Neural progenitor cell (in vitro differentiated cells): ENCODE measurements around the gene EFTUD2. TPM values are rescaled to one million over a fixed set of nuclear protein-coding genes. Genes with fewer than 3 reads are reported as not detected.
A peak's percentile ranks its signal among the peaks of the same experiment; 100 is the strongest.

ENCODE experiments used
- DNase-seq: peaks from one replicate; pipeline ENCODE4 v3.0.0-alpha.2; 2016; ENCODE audit warnings: low spot score
- H2AFZ ChIP-seq: fragments of 200-600 bp; sonication (generic); replicated peaks from 2 replicates; pipeline ENCODE4 v1.6.1; 2016; ENCODE audit warnings: antibody characterized with exemption
- H3F3A ChIP-seq: fragments of 200-600 bp; sonication (generic); 2 replicates; pipeline ENCODE4 v1.6.1; 2016; ENCODE audit warnings: antibody characterized with exemption, low read depth
- H3K27ac ChIP-seq: fragments of 200-600 bp; sonication (generic); 2 replicates; pipeline ENCODE4 v1.5.1; 2016; ENCODE audit warnings: mild to moderate bottlenecking
- H3K27me3 ChIP-seq: fragments of 200-600 bp; sonication (generic); 2 replicates; pipeline ENCODE4 v1.6.1; 2016; ENCODE audit warnings: mild to moderate bottlenecking, moderate library complexity
- H3K36me3 ChIP-seq: fragments of 200-600 bp; sonication (generic); 2 replicates; pipeline ENCODE4 v1.5.1; 2016
- H3K4me1 ChIP-seq: fragments of 200-600 bp; sonication (generic); 2 replicates; pipeline ENCODE4 v1.6.1; 2016; ENCODE audit warnings: mixed run types
- H3K4me2 ChIP-seq: fragments of 200-600 bp; sonication (generic); 2 replicates; pipeline ENCODE4 v1.6.1; 2016
- H3K4me3 ChIP-seq: fragments of 200-600 bp; sonication (generic); 2 replicates; pipeline ENCODE4 v1.5.1; 2016
- H3K79me2 ChIP-seq: fragments of 200-600 bp; sonication (generic); 2 replicates; pipeline ENCODE4 v1.6.1; 2016; ENCODE audit warnings: low read depth
- H3K9ac ChIP-seq: fragments of 200-600 bp; sonication (generic); 2 replicates; pipeline ENCODE4 v1.6.1; 2016
- H3K9me3 ChIP-seq: fragments of 200-600 bp; sonication (generic); 2 replicates; pipeline ENCODE4 v1.5.1; 2016; ENCODE audit warnings: low read depth
- H4K20me1 ChIP-seq: fragments of 200-600 bp; sonication (generic); 2 replicates; pipeline ENCODE4 v1.6.1; 2016; ENCODE audit warnings: low read depth
- H3K27ac Mint-ChIP-seq: 3 replicates; pipeline ENCODE4 v1.8.0; 2021; ENCODE audit warnings: mixed read lengths
- H3K27me3 Mint-ChIP-seq: 2 replicates; pipeline ENCODE4 v1.8.0; 2022; ENCODE audit warnings: low read depth, mild to moderate bottlenecking, inconsistent platforms, moderate library complexity, mixed read lengths; ENCODE audit not compliant: insufficient read depth
- H3K36me3 Mint-ChIP-seq: 3 replicates; pipeline ENCODE4 v1.8.0; 2021; ENCODE audit warnings: mixed read lengths
- H3K4me1 Mint-ChIP-seq: 3 replicates; pipeline ENCODE4 v1.8.0; 2021; ENCODE audit warnings: mixed read lengths
- H3K4me3 Mint-ChIP-seq: 3 replicates; pipeline ENCODE4 v1.8.0; 2021; ENCODE audit warnings: mild to moderate bottlenecking, moderate library complexity, mixed read lengths
- H3K9me3 Mint-ChIP-seq: 3 replicates; pipeline ENCODE4 v1.8.0; 2020; ENCODE audit warnings: mixed read lengths
- CTCF ChIP-seq: fragments of 200-600 bp; sonication (generic); IDR thresholded peaks from 2 replicates; pipeline ENCODE4 v1.5.1; 2017; ENCODE audit warnings: antibody characterized with exemption, mild to moderate bottlenecking
- EZH2 ChIP-seq: fragments of 200-600 bp; sonication (generic); IDR thresholded peaks from 2 replicates; pipeline ENCODE4 v1.6.1; 2017; ENCODE audit warnings: antibody characterized with exemption, mild to moderate bottlenecking, moderate library complexity
- EZH2phosphoT487 ChIP-seq: fragments of 200-600 bp; sonication (generic); IDR thresholded peaks from 2 replicates; pipeline ENCODE4 v1.6.1; 2017; ENCODE audit warnings: antibody characterized with exemption
- total RNA-seq: library from RNA; depleted of rRNA; stranded (reverse); fragments of >200 nt; gene quantifications from 2 replicates; pipeline ENCODE4 v1.2.3, GENCODE V29; 2015; ENCODE audit warnings: low replicate concordance

The EFTUD2 gene
- total RNA-seq, 1 donor from 2014 or later: 185 TPM

GRCh38 chr17:44846206-44846605 is 53.0 kb downstream of the EFTUD2 start:
- Mint-ChIP-seq H3K36me3 (peaks cover 11% of the 10 kb centered on the region), H3K27me3 (peaks cover 3% of the 10 kb centered on the region), H3K27ac (no peak overlapping the region), H3K4me3 (peak overlapping the region; percentile 54), H3K4me1 (peaks cover 16% of the 10 kb centered on the region), H3K9me3 (no peaks in the 10 kb centered on the region)
- no peak overlapping the region for H3K4me3 ChIP-seq
- no peaks in the 10 kb centered on the region for H3K79me2 ChIP-seq
- no peak overlapping the region for H2AFZ ChIP-seq
- no peak for DNase-seq
- H3K4me1 ChIP-seq: peaks cover 22% of the 10 kb centered on the region
- TF ChIP-seq CTCF (no peak), EZH2phosphoT487 (no peak), EZH2 (no peak)
- no peak overlapping the region for H3K9ac ChIP-seq
- no peaks in the 10 kb centered on the region for H3K9me3 ChIP-seq
- no peaks in the 10 kb centered on the region for H3K27me3 ChIP-seq
- H3K27ac ChIP-seq: no peak overlapping the region
- H3K4me2 ChIP-seq: no peak overlapping the region
- H3K36me3 ChIP-seq: no peaks in the 10 kb centered on the region
- H3F3A ChIP-seq: no peaks in the 10 kb centered on the region
- no peaks in the 10 kb centered on the region for H4K20me1 ChIP-seq

DNA sequence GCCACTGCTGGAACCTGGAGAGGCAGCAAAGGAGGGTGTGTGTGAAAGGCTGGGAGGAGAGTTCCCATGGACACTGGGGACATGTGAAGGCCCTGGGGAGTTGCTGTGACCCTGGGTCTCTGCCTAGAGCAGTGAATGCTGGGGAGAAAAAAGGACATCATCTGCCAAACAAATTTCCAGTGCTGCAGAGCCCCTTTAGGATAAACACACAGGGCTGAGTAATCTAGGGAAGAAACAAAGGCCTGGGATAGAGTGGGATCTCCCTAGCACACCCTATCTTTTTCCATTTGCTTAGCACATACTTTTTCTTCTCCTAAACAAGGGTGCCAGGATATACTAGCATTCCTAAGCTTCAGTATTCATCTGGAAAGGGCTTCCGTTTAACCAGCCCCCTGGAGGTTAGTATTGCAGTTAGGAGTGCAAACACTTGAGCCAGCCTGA is 54.8 kb downstream of the EFTUD2 start:
- Mint-ChIP-seq H3K27me3 (peaks cover 6% of the 10 kb centered on the region), H3K4me1 (peaks cover 16% of the 10 kb centered on the region), H3K27ac (peak overlapping the region; percentile 14), H3K9me3 (no peaks in the 10 kb centered on the region), H3K4me3 (no peak overlapping the region), H3K36me3 (no peaks in the 10 kb centered on the region)
- Histone ChIP-seq H3K27me3 (no peaks in the 10 kb centered on the region), H3K27ac (no peak overlapping the region), H3K9ac (no peak overlapping the region), H3K9me3 (no peaks in the 10 kb centered on the region), H3K36me3 (no peaks in the 10 kb centered on the region), H3K4me3 (no peak overlapping the region), H2AFZ (peak overlapping the region; percentile 54), H3K4me1 (peaks cover 22% of the 10 kb centered on the region), H3K79me2 (no peaks in the 10 kb centered on the region), H3F3A (no peaks in the 10 kb centered on the region), H3K4me2 (no peak overlapping the region), H4K20me1 (no peaks in the 10 kb centered on the region)
- DNase-seq: peak; percentile 10
- TF ChIP-seq CTCF (no peak), EZH2phosphoT487 (no peak), EZH2 (no peak)

GRCh38 chr17:44842748-44843147 is 56.5 kb downstream of the EFTUD2 start:
- no peaks in the 10 kb centered on the region for H3K27me3 ChIP-seq
- H3K79me2 ChIP-seq: no peaks in the 10 kb centered on the region
- H3K36me3 ChIP-seq: no peaks in the 10 kb centered on the region
- H3K4me1 ChIP-seq: peaks cover 22% of the 10 kb centered on the region
- no peaks in the 10 kb centered on the region for H3F3A ChIP-seq
- H3K9me3 ChIP-seq: no peaks in the 10 kb centered on the region
- peak; percentile 61 for DNase-seq
- peak overlapping the region; percentile 15 for H3K4me3 ChIP-seq
- H3K4me1 Mint-ChIP-seq: peaks cover 16% of the 10 kb centered on the region
- no peak overlapping the region for H3K9ac ChIP-seq
- peak overlapping the region; percentile 90 for H2AFZ ChIP-seq
- H3K27me3 Mint-ChIP-seq: peaks cover 6% of the 10 kb centered on the region
- H3K4me3 Mint-ChIP-seq: peak overlapping the region; percentile 56
- H4K20me1 ChIP-seq: no peaks in the 10 kb centered on the region
- peak overlapping the region; percentile 48 for H3K27ac Mint-ChIP-seq
- H3K9me3 Mint-ChIP-seq: no peaks in the 10 kb centered on the region
- no peak for TF ChIP-seq EZH2
- TF ChIP-seq EZH2phosphoT487: no peak
- no peak for TF ChIP-seq CTCF
- peak overlapping the region; percentile 62 for H3K4me2 ChIP-seq
- no peaks in the 10 kb centered on the region for H3K36me3 Mint-ChIP-seq
- H3K27ac ChIP-seq: no peak overlapping the region
